ENCODE data around the gene PTPN4.

DNA sequence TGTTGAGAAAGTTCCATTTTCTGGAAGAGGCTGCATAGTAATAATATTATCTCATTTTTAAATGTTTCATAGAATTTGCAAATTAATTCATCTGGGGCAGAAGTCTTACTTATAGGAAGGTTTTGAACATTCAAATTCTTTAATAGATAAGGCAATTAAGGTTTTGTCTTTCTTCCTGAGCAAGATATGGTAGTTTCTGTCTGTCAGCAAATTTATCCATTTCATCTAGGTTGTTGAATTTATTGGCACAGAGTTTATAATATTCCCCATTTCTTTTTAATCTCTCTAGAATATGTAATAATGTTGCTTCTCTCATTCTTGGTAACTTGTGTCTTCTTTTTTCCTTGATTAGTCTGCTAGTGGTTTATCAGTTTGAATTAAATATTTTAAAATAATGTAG lies 163.0 kb downstream of the PTPN4 start:
- TF ChIP-seq, protein P1, sequence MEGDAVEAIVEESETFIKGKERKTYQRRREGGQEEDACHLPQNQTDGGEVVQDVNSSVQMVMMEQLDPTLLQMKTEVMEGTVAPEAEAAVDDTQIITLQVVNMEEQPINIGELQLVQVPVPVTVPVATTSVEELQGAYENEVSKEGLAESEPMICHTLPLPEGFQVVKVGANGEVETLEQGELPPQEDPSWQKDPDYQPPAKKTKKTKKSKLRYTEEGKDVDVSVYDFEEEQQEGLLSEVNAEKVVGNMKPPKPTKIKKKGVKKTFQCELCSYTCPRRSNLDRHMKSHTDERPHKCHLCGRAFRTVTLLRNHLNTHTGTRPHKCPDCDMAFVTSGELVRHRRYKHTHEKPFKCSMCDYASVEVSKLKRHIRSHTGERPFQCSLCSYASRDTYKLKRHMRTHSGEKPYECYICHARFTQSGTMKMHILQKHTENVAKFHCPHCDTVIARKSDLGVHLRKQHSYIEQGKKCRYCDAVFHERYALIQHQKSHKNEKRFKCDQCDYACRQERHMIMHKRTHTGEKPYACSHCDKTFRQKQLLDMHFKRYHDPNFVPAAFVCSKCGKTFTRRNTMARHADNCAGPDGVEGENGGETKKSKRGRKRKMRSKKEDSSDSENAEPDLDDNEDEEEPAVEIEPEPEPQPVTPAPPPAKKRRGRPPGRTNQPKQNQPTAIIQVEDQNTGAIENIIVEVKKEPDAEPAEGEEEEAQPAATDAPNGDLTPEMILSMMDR (IDR thresholded peaks at IDR 0.05; ENCODE audit: low read length), result no peak
- no peak for TF ChIP-seq EZH2 (optimal IDR thresholded peaks at IDR 0.05; ENCODE audit: low read depth, low read length)

All from MM.1S (cell line).